ENCODE results near the gene GMIP. TPM values are rescaled to one million over a fixed set of nuclear protein-coding genes. Genes with fewer than 3 reads are reported as not detected.
A peak's percentile ranks its signal among the peaks of the same experiment; 100 is the strongest.

Gene GMIP
- total and polyA plus RNA-seq, 2 of the 13 experiments (the other 11 are each of a cell fraction or from before 2014, with no cell fraction given), result 1.5 to 1.8 TPM

- TF ChIP-seq ZNF496 (CRISPR knock-in tag; IDR thresholded peaks at IDR 0.05; ENCODE audit: insufficient replicate concordance) (no peak), MLLT10 (CRISPR knock-in tag; IDR thresholded peaks at IDR 0.05) (no peak), POLR2AphosphoS5 (IDR thresholded peaks at IDR 0.05; ENCODE audit: low read depth, low read length) (peak; percentile 71), ZNF572 (CRISPR knock-in tag; IDR thresholded peaks at IDR 0.05) (0 out of 2 replicates have a peak, but pooled peaks have one; percentile 18), BHLHE40 (IDR thresholded peaks at IDR 0.05; ENCODE audit: low read length) (no peak), JUNB (CRISPR knock-in tag; IDR thresholded peaks at IDR 0.05; ENCODE audit: borderline replicate concordance) (no peak), SMARCE1 (IDR thresholded peaks at IDR 0.05; ENCODE audit: borderline replicate concordance) (no peak), SMAD3 (CRISPR knock-in tag; IDR thresholded peaks at IDR 0.05) (peak; percentile 34; the same call in 1 of the 2 replicates), FOXP1 (IDR thresholded peaks at IDR 0.05) (no peak), FOXP1 (CRISPR knock-in tag; IDR thresholded peaks at IDR 0.05) (no peak), NR2F6 (IDR thresholded peaks at IDR 0.05) (no peak), NR2F6 (CRISPR knock-in tag; IDR thresholded peaks at IDR 0.05) (no peak; the same call in 1 of the 2 replicates), HDAC2 (CRISPR knock-in tag; IDR thresholded peaks at IDR 0.05) (no peak; the same call in 1 of the 2 replicates), ZNF678 (CRISPR knock-in tag; IDR thresholded peaks at IDR 0.05) (no peak), ZBTB26 (CRISPR knock-in tag; IDR thresholded peaks at IDR 0.05; ENCODE audit: borderline replicate concordance) (0 out of 2 replicates have a peak, but pooled peaks have one; percentile 38), HDAC6 (IDR thresholded peaks at IDR 0.05; ENCODE audit: low read depth, low read length) (no peak), MYC (CRISPR knock-in tag; IDR thresholded peaks at IDR 0.05; ENCODE audit: borderline replicate concordance) (peak; percentile 81), MTF1 (CRISPR knock-in tag; IDR thresholded peaks at IDR 0.05) (no peak), ATF7 (IDR thresholded peaks at IDR 0.05) (no peak), ATF7 (CRISPR knock-in tag; IDR thresholded peaks at IDR 0.05) (no peak), HOXA9 (CRISPR knock-in tag; IDR thresholded peaks at IDR 0.05; ENCODE audit: borderline replicate concordance) (no peak)
- TF ChIP-seq, protein P1, sequence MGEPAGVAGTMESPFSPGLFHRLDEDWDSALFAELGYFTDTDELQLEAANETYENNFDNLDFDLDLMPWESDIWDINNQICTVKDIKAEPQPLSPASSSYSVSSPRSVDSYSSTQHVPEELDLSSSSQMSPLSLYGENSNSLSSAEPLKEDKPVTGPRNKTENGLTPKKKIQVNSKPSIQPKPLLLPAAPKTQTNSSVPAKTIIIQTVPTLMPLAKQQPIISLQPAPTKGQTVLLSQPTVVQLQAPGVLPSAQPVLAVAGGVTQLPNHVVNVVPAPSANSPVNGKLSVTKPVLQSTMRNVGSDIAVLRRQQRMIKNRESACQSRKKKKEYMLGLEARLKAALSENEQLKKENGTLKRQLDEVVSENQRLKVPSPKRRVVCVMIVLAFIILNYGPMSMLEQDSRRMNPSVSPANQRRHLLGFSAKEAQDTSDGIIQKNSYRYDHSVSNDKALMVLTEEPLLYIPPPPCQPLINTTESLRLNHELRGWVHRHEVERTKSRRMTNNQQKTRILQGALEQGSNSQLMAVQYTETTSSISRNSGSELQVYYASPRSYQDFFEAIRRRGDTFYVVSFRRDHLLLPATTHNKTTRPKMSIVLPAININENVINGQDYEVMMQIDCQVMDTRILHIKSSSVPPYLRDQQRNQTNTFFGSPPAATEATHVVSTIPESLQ (CRISPR knock-in tag; conservative IDR thresholded peaks at IDR 0.05), result no peak
- TF ChIP-seq, protein P2, sequence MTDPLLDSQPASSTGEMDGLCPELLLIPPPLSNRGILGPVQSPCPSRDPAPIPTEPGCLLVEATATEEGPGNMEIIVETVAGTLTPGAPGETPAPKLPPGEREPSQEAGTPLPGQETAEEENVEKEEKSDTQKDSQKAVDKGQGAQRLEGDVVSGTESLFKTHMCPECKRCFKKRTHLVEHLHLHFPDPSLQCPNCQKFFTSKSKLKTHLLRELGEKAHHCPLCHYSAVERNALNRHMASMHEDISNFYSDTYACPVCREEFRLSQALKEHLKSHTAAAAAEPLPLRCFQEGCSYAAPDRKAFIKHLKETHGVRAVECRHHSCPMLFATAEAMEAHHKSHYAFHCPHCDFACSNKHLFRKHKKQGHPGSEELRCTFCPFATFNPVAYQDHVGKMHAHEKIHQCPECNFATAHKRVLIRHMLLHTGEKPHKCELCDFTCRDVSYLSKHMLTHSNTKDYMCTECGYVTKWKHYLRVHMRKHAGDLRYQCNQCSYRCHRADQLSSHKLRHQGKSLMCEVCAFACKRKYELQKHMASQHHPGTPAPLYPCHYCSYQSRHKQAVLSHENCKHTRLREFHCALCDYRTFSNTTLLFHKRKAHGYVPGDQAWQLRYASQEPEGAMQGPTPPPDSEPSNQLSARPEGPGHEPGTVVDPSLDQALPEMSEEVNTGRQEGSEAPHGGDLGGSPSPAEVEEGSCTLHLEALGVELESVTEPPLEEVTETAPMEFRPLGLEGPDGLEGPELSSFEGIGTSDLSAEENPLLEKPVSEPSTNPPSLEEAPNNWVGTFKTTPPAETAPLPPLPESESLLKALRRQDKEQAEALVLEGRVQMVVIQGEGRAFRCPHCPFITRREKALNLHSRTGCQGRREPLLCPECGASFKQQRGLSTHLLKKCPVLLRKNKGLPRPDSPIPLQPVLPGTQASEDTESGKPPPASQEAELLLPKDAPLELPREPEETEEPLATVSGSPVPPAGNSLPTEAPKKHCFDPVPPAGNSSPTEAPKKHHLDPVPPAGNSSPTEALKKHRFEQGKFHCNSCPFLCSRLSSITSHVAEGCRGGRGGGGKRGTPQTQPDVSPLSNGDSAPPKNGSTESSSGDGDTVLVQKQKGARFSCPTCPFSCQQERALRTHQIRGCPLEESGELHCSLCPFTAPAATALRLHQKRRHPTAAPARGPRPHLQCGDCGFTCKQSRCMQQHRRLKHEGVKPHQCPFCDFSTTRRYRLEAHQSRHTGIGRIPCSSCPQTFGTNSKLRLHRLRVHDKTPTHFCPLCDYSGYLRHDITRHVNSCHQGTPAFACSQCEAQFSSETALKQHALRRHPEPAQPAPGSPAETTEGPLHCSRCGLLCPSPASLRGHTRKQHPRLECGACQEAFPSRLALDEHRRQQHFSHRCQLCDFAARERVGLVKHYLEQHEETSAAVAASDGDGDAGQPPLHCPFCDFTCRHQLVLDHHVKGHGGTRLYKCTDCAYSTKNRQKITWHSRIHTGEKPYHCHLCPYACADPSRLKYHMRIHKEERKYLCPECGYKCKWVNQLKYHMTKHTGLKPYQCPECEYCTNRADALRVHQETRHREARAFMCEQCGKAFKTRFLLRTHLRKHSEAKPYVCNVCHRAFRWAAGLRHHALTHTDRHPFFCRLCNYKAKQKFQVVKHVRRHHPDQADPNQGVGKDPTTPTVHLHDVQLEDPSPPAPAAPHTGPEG (CRISPR knock-in tag; IDR thresholded peaks at IDR 0.05), result 0 out of 2 replicates have a peak, but pooled peaks have one; percentile 20
Measured at GRCh38 chr19:19663256-19664120, 20.0 kb upstream of the GMIP start, which contains the start of gene ATP13A1 (continued).

Data from HepG2 (cell line).